ENCODE results near the gene MIEF1.

The MIEF1 gene

GRCh38 chr22:39563571-39564428 lies 61.7 kb downstream of the MIEF1 start:
- DNase-seq: no peak

DNA sequence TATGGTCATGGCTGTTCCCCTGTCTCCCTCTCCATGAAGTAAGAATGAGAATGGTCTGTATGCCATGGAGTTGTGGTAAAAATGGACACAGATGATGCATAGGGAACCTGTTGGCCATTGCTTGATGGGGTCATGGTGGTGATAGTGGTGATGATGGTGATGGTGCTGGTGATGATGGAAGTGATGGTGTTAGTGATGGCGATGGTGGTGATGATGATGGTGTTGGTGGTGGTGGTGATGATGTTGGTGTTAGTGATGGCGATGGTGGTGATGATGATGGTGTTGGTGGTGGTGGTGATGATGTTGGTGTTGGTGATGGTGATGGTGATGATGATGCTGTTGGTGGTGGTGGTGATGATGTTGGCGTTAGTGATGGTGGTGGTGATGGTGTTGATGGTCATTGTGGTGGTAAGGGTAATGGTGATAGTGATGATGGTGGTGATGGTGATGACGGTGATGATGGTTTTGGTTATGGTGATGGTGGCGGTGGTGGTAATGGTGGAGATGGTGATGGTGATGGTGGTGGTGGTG lies 63.4 kb downstream of the MIEF1 start:
- DNase-seq: no peak

GRCh38 chr22:39567135-39567946 lies 65.3 kb downstream of the MIEF1 start:
- DNase-seq: no peak

All from NCI-H1105 (cell line).